ENCODE data around the gene IVNS1ABP.

DNA sequence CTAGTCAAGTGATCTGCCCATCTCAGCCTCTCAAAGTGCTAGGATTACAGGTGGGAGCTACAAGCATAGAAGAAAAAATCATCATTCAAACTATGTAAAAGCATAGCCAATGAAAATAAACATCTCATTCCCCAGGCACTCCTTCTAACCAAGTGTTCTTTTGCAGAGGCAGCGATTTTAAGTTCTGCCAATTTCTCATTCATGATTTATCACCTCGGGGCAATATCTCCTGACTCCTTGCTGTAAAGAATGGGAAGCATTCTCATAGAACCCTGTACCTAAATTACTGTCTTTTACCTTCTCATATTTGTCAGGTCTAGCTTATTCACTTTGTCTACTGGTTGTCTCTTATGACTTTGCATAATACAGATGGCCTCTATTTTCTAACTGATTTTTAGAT, 32.5 kb upstream of the IVNS1ABP start:
- TF ChIP-seq, protein P1, sequence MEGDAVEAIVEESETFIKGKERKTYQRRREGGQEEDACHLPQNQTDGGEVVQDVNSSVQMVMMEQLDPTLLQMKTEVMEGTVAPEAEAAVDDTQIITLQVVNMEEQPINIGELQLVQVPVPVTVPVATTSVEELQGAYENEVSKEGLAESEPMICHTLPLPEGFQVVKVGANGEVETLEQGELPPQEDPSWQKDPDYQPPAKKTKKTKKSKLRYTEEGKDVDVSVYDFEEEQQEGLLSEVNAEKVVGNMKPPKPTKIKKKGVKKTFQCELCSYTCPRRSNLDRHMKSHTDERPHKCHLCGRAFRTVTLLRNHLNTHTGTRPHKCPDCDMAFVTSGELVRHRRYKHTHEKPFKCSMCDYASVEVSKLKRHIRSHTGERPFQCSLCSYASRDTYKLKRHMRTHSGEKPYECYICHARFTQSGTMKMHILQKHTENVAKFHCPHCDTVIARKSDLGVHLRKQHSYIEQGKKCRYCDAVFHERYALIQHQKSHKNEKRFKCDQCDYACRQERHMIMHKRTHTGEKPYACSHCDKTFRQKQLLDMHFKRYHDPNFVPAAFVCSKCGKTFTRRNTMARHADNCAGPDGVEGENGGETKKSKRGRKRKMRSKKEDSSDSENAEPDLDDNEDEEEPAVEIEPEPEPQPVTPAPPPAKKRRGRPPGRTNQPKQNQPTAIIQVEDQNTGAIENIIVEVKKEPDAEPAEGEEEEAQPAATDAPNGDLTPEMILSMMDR (IDR thresholded peaks at IDR 0.05): no peak
- TF ChIP-seq POLR2A (IDR thresholded peaks at IDR 0.05) (no peak), EP300 (IDR thresholded peaks at IDR 0.05) (no peak), POLR2AphosphoS5 (IDR thresholded peaks at IDR 0.05) (no peak)

All from gastroesophageal sphincter (tissue), 3 donors.